SU-DHL-6 (cell line): ENCODE measurements around the gene PRKCSH.

ENCODE experiments used
- EZH2phosphoT487 ChIP-seq: fragments of 200-600 bp; sonication (generic), shearing (Covaris generic); conservative IDR thresholded peaks from 2 replicates; pipeline ENCODE4 v1.6.1; 2018; ENCODE audit warnings: mild to moderate bottlenecking, antibody characterized with exemption, low read length, moderate library complexity, mixed read lengths
- TF ChIP-seq, protein P1 (sequence below): fragments of 200-600 bp; sonication (generic); IDR thresholded peaks from one replicate; pipeline ENCODE4 v1.5.1; 2017; ENCODE audit warnings: antibody characterized with exemption, mild to moderate bottlenecking, low read length, moderate library complexity; ENCODE audit not compliant: insufficient read depth, poor library complexity, severe bottlenecking

DNA sequence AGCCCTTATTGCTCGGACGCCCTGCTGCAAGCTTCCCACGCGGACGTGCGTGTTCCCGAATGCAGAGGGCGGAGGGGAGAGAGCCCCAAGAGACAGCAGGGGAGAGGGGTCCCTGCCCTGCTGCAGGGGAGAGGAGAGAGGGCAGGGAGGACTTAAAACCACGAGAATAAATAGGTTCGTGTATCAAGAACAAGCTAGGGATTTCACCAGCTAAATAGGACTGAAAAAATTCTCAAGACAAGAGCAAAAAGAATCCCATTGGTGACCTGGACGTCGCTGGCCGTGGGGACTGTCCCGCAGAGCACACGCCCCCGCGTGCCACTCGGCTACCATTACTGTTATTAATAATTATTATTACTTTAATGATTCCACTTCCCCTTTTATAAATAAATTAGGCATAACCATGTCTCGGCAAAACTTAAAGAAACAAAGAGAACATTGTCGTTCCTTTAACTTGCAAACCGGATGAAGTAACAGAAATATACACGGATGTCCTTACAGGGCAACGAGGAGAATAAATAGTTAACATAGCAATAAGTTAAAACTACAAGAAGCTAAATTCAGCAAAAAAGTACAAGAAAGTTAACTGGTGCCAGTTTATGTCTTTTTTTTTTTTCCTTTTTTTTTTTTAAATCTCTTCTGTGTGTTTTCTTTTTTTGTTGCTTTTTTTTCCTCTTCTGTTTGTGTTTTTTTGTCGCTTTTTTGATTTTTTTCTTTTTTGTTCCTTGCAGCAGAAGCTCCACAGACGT is 16.6 kb downstream of the PRKCSH start:
- TF ChIP-seq, protein P1, sequence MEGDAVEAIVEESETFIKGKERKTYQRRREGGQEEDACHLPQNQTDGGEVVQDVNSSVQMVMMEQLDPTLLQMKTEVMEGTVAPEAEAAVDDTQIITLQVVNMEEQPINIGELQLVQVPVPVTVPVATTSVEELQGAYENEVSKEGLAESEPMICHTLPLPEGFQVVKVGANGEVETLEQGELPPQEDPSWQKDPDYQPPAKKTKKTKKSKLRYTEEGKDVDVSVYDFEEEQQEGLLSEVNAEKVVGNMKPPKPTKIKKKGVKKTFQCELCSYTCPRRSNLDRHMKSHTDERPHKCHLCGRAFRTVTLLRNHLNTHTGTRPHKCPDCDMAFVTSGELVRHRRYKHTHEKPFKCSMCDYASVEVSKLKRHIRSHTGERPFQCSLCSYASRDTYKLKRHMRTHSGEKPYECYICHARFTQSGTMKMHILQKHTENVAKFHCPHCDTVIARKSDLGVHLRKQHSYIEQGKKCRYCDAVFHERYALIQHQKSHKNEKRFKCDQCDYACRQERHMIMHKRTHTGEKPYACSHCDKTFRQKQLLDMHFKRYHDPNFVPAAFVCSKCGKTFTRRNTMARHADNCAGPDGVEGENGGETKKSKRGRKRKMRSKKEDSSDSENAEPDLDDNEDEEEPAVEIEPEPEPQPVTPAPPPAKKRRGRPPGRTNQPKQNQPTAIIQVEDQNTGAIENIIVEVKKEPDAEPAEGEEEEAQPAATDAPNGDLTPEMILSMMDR = no peak
- TF ChIP-seq EZH2phosphoT487 = no peak
